GM13977 (cell line): Measurements from ENCODE around the gene REPIN1.

Experiments
- DNase-seq: peaks from one replicate; pipeline ENCODE4 v3.0.0; 2012; ENCODE audit warnings: low spot score
- in situ Hi-C: fragments of 300-500 bp; cut with MboI; formaldehyde crosslinking; loops from one replicate; pipeline ENCODE4 v1.12.0; 2022; ENCODE audit warnings: low sequenced_read_pairs, low pct_unique_long_range_greater_than_20kb, mixed read lengths, inconsistent platforms; ENCODE audit not compliant: unreplicated experiment
- TF ChIP-seq, protein P1 (sequence below): IDR thresholded peaks from 2 replicates; pipeline ENCODE4 v1.5.1; 2012; ENCODE audit warnings: mild to moderate bottlenecking, control low read depth; ENCODE audit not compliant: insufficient read depth; ENCODE audit errors: extremely low read depth, missing control alignments

Gene REPIN1

DNA sequence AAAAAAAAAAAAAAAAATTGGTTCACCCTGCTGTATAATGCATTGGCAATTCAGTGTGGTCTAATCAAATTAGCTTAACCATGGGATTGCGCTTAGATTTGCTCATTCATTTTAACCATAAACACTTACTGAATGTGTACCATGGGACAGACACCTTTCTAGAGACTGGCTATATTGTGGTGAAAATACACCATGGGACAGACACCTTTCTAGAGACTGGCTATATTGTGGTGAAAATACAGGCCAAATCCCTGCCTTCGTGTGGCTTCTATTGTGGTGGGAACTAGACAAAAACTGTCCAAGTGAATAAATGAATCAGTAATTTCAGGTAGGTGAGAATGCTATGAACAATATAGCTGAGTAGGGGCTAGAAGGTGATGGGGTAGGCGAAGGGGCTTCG is 10.2 kb upstream of the REPIN1 start:
- DNase-seq = no peak
- TF ChIP-seq, protein P1, sequence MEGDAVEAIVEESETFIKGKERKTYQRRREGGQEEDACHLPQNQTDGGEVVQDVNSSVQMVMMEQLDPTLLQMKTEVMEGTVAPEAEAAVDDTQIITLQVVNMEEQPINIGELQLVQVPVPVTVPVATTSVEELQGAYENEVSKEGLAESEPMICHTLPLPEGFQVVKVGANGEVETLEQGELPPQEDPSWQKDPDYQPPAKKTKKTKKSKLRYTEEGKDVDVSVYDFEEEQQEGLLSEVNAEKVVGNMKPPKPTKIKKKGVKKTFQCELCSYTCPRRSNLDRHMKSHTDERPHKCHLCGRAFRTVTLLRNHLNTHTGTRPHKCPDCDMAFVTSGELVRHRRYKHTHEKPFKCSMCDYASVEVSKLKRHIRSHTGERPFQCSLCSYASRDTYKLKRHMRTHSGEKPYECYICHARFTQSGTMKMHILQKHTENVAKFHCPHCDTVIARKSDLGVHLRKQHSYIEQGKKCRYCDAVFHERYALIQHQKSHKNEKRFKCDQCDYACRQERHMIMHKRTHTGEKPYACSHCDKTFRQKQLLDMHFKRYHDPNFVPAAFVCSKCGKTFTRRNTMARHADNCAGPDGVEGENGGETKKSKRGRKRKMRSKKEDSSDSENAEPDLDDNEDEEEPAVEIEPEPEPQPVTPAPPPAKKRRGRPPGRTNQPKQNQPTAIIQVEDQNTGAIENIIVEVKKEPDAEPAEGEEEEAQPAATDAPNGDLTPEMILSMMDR = no peak
- in situ Hi-C loops = no loop called here

DNA sequence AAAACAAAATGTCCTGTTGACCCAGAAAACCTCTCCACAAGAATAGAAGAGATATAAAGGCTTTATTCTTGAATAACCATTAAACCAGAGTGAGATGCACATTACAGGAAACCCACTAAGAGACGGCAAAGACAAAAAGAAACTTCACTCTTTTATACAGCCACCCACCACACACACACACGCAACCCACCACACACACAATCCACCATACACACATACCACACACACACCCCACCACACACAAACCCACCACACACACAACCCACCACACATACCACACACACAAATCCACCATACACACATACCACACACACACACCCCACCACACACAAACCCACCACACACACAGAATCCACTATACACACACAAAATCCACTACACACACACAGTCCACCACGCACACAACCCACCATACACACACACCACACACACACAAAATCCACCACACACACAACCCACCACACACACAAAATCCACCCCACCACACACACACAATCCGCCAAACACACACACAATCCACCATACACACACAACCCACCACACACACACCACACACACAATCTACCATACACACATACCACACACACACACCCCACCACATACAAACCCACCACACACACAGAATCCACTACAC is 9.5 kb upstream of the REPIN1 start:
- TF ChIP-seq, protein P1 = no peak
- in situ Hi-C loops = no loop called here
- no peak for DNase-seq

DNA sequence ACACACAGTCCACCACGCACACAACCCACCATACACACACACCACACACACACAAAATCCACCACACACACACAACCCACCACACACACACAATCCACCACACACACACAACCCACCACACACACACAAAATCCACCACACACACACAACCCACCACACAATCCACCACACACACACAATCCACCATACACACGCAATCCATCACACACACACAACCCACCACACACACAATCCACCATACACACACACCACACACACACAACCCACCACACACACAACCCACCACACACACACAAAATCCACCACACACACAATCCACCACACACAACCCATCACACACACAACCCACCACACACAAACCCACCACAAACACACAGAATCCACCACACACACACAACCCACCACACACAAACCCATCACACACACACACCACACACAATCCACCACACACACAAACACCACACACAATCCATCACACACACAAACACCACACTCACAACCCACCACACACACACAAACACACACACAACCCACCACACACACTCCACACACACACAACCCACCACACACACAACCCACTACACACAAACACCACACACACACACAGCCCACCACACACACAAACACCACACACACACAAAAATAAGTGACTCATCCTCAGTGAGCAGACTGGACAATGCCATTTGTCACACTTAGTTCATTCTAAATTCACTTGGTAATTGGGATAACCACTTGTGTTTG is 8.8 kb upstream of the REPIN1 start:
- DNase-seq = no peak
- in situ Hi-C loops = no loop called here
- TF ChIP-seq, protein P1 = no peak

GRCh38 chr7:150360363-150361058 is 8.1 kb upstream of the REPIN1 start:
- in situ Hi-C loops = no loop called here
- no peak for DNase-seq
- TF ChIP-seq, protein P1 = no peak

DNA sequence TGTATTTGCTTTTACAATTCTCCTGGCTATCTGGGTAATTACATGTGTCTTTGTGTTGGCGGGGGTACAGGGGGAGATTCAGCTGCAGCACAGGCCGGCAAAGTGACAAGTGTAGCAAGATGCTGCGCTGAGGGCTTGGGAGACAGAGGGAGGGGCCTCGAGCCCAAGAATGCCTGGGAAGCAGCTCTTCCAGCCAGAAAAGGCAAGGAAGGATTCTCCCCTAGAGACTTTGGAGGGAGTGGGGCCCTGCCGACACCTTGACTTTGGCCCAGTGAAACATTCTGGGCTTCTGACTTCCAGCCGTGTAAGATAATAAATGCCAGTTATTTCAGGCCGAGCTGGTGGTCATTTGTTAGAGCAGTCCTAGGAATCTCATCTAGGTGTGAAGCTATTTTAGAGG is 7.2 kb upstream of the REPIN1 start:
- in situ Hi-C loops = no loop called here
- no peak for DNase-seq
- TF ChIP-seq, protein P1 = no peak

- in situ Hi-C loops = no loop called here
- TF ChIP-seq, protein P1 = no peak
- no peak for DNase-seq
Observed at GRCh38 chr7:150361807-150362621, 6.6 kb upstream of the REPIN1 start.
